CD4-positive, CD25-positive, alpha-beta regulatory T cell (primary cell): Measurements from ENCODE around the gene SPG7. TPM values are rescaled to one million over a fixed set of nuclear protein-coding genes. Genes with fewer than 3 reads are reported as not detected.
A peak's percentile ranks its signal among the peaks of the same experiment; 100 is the strongest.

Source experiments
- ATAC-seq, 2 donors: fragments of 150-1000 bp; cut with Tn5 transposase; one replicate each; pipeline ENCODE4 v1.10.0; 2021; ENCODE audit warnings: low read depth in 2 of 2, moderate number of reproducible peaks in 2 of 2, moderate library complexity in 1 of 2
- DNase-seq, 3 donors: peaks; one replicate each; pipeline versions ENCODE4 v3.0.0 to v3.0.0-alpha.2; 2012 to 2022; ENCODE audit warnings: mixed read lengths in 1 of 3
- H3K27ac ChIP-seq: one replicate; pipeline ENCODE4 v1.7.0; 2013; ENCODE audit warnings: mild to moderate bottlenecking, low read length; ENCODE audit not compliant: insufficient read depth, poor library complexity, severe bottlenecking
- H3K27me3 ChIP-seq: one replicate; pipeline ENCODE4 v1.7.0; 2013; ENCODE audit warnings: low read length; ENCODE audit not compliant: control insufficient read depth, insufficient read depth
- H3K36me3 ChIP-seq: one replicate; pipeline ENCODE4 v1.7.0; 2013; ENCODE audit warnings: mild to moderate bottlenecking, low read length, moderate library complexity; ENCODE audit not compliant: control insufficient read depth, insufficient read depth
- H3K4me1 ChIP-seq: 2 replicates; pipeline ENCODE4 v1.7.0; 2013; ENCODE audit warnings: mild to moderate bottlenecking, low read length; ENCODE audit not compliant: insufficient read depth, control insufficient read depth, poor library complexity, severe bottlenecking
- H3K4me3 ChIP-seq: one replicate; pipeline ENCODE4 v1.7.0; 2013; ENCODE audit warnings: low read depth, mild to moderate bottlenecking, low read length, moderate library complexity
- H3K9me3 ChIP-seq, 2 experiments: 1 replicate in 1 of 2; 2 replicates in 1 of 2; pipeline ENCODE4 v1.7.0; 2013; ENCODE audit warnings: low read length in 2 of 2, mild to moderate bottlenecking in 1 of 2, moderate library complexity in 1 of 2; ENCODE audit not compliant: control insufficient read depth in 2 of 2
- H3K27ac Mint-ChIP-seq, 3 donors: one replicate each; pipeline ENCODE4 v1.8.0; 2020 to 2022; ENCODE audit warnings: mild to moderate bottlenecking in 3 of 3, mixed read lengths in 3 of 3, moderate library complexity in 2 of 3
- H3K27me3 Mint-ChIP-seq: one replicate; pipeline ENCODE4 v1.8.0; 2022; ENCODE audit warnings: mild to moderate bottlenecking, mixed read lengths
- H3K36me3 Mint-ChIP-seq: one replicate; pipeline ENCODE4 v1.8.0; 2020; ENCODE audit warnings: mixed read lengths
- H3K4me1 Mint-ChIP-seq, 4 donors: one replicate each; pipeline ENCODE4 v1.8.0; 2020 to 2022; ENCODE audit warnings: mixed read lengths in 4 of 4, mild to moderate bottlenecking in 1 of 4
- H3K4me3 Mint-ChIP-seq, 4 donors: one replicate each; pipeline ENCODE4 v1.8.0; 2020 to 2022; ENCODE audit warnings: mild to moderate bottlenecking in 4 of 4, mixed read lengths in 4 of 4, moderate library complexity in 3 of 4
- H3K9me3 Mint-ChIP-seq, 7 donors: one replicate each; pipeline ENCODE4 v1.8.0; 2020 to 2022; ENCODE audit warnings: mixed read lengths in 7 of 7, mild to moderate bottlenecking in 3 of 7, moderate library complexity in 2 of 7
- polyA plus RNA-seq, 4 donors: library from polyadenylated mRNA; unstranded; fragments of 300-500 nt; fragmentation: Illumina TruSeq; gene quantifications; one replicate each; pipeline ENCODE4 v1.2.3, GENCODE V29; 2021
- total RNA-seq: library from RNA; stranded (reverse); gene quantifications from one replicate; pipeline ENCODE4 v1.2.3, GENCODE V29; 2022

Gene SPG7
- total and polyA plus RNA-seq, 5 donors from 2014 or later: 34.4 to 184 (median 41.2) TPM

DNA sequence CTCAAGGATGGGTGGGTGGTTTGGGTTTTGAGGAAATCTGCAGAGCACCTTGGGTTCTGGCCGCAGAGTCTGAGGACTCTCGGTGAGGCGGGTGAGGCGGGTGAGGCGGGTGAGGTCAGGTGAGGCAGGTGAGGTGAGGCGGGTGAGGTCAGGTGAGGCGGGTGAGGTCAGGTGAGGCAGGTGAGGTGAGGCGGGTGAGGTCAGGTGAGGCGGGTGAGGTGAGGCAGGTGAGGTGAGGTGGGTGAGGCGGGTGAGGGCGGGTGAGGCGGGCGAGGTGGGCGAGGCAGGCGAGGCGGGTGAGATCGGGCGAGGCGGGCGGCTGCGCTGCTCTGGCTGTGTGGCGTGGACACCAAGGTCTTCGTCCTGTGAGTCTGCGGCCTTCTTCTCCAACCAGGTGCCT, 28.2 kb downstream of the SPG7 start:
- no peak overlapping the region for H3K4me3 ChIP-seq
- H3K27me3 ChIP-seq: no peaks in the 10 kb centered on the region
- H3K27ac ChIP-seq: no peak overlapping the region
- Mint-ChIP-seq H3K4me1 (peaks cover 5 to 24% (median 10%) of the 10 kb centered on the region in 4 donors), H3K27ac (no peak overlapping the region), H3K36me3 (peaks cover 15% of the 10 kb centered on the region), H3K4me3 (no peak overlapping the region), H3K9me3 (no peaks in the 10 kb centered on the region), H3K27me3 (no peaks in the 10 kb centered on the region)
- H3K4me1 ChIP-seq: peaks cover 10% of the 10 kb centered on the region
- DNase-seq: no peak
- H3K36me3 ChIP-seq: peaks cover 48% of the 10 kb centered on the region
- H3K9me3 ChIP-seq: no peaks in the 10 kb centered on the region
- no peak for ATAC-seq

DNA sequence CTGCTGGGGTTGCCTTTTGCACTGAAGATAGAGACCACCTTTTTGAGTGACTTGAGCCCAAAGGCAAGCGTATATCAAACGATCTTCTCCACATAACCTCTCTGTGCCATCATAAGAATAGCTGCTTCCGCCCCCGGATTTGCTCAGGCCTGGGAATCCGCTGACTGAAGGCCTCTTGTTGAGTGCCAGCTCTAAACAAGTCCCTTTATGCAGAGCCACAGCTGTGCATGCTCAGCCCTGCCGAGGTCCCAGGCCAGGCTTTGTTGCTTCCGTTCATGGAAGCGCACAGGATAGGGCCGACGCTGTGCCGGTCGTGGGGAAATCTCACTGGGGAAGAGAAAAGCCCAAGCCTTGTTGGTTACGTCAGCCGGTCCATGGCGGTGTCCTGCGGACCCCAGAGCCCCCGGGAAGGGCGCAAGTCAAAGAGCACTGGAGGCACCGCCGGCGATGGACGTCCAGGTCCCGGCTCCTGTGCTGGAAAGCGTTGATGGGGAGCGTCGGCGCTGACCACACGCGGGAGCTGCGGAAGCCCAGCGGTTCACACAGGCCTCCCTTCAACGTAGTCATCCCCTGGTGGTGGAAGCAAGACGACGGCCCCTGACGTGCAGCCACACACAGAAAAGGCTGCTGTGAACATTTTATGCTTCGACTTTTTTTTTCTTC, 28.8 kb downstream of the SPG7 start:
- Histone ChIP-seq H3K36me3 (peaks cover 45% of the 10 kb centered on the region), H3K4me1 (peaks cover 10% of the 10 kb centered on the region), H3K4me3 (no peak overlapping the region), H3K27me3 (no peaks in the 10 kb centered on the region), H3K27ac (no peak overlapping the region), H3K9me3 (no peaks in the 10 kb centered on the region)
- peaks cover 5 to 24% (median 10%) of the 10 kb centered on the region in 4 donors for H3K4me1 Mint-ChIP-seq
- no peaks in the 10 kb centered on the region for H3K9me3 Mint-ChIP-seq
- no peak overlapping the region for H3K27ac Mint-ChIP-seq
- DNase-seq (no peak), ATAC-seq (no peak)
- H3K27me3 Mint-ChIP-seq: no peaks in the 10 kb centered on the region
- peaks cover 15% of the 10 kb centered on the region for H3K36me3 Mint-ChIP-seq
- H3K4me3 Mint-ChIP-seq: no peak overlapping the region

DNA sequence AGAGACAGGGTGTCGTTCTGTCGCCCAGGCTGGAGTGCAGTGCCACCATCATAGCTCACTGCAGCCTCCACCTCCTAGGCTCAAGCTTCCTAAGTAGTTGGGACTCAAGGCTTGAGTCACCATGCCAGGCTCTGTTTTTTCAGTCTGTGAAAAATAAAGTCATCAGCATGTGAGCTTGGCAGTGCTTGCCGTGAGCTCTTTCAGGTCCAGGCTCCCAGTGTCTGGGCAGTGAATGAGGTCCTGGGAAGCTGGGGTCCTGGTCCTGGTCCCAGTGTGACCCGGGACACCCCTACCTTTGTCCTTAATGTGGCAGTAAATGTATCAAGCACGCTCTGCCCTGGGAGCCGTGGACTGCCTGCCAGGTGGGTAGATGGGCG, 29.3 kb downstream of the SPG7 start:
- Mint-ChIP-seq H3K27me3 (no peaks in the 10 kb centered on the region), H3K9me3 (no peaks in the 10 kb centered on the region), H3K4me3 (no peak overlapping the region), H3K4me1 (peaks cover 5 to 24% (median 10%) of the 10 kb centered on the region in 4 donors), H3K36me3 (peaks cover 19% of the 10 kb centered on the region), H3K27ac (no peak overlapping the region)
- no peak overlapping the region for H3K27ac ChIP-seq
- no peak overlapping the region for H3K4me3 ChIP-seq
- peaks cover 48% of the 10 kb centered on the region for H3K36me3 ChIP-seq
- no peaks in the 10 kb centered on the region for H3K9me3 ChIP-seq
- ATAC-seq (no peak), DNase-seq (no peak)
- peaks cover 10% of the 10 kb centered on the region for H3K4me1 ChIP-seq
- H3K27me3 ChIP-seq: no peaks in the 10 kb centered on the region

DNA sequence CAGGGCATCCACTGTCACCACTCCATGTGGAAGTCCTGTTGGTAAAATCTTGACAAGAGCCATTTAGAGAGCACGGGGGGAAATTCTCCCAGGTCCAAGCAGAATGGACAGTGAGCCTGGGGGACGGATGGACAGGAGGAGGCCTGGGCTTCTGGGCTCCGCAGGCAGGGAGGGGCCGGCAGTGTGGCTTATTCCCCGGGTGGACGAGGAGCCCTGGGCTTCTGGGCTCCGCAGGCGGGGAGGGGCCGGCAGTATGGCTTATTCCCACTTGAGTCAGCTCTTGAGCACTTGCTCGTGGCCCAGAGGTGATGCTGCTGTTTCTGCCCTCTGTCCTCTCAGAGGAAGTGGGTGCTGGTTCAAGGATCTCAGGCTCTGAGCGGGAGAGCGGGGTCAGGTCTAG, 30.1 kb downstream of the SPG7 start:
- H3K4me3 ChIP-seq: no peak overlapping the region
- H3K4me3 Mint-ChIP-seq: no peak overlapping the region
- peaks cover 10% of the 10 kb centered on the region for H3K4me1 ChIP-seq
- peaks cover 5 to 23% (median 10%) of the 10 kb centered on the region in 4 donors for H3K4me1 Mint-ChIP-seq
- no peaks in the 10 kb centered on the region for H3K9me3 ChIP-seq
- no peak overlapping the region for H3K27ac ChIP-seq
- DNase-seq (no peak), ATAC-seq (no peak)
- H3K36me3 ChIP-seq: peaks cover 43% of the 10 kb centered on the region
- H3K27me3 Mint-ChIP-seq: no peaks in the 10 kb centered on the region
- H3K27me3 ChIP-seq: no peaks in the 10 kb centered on the region
- no peak overlapping the region for H3K27ac Mint-ChIP-seq
- H3K36me3 Mint-ChIP-seq: peaks cover 21% of the 10 kb centered on the region
- no peaks in the 10 kb centered on the region for H3K9me3 Mint-ChIP-seq

GRCh38 chr16:89540557-89540956, 32.4 kb downstream of the SPG7 start:
- no peak overlapping the region for H3K4me3 Mint-ChIP-seq
- no peak for DNase-seq
- H3K27me3 Mint-ChIP-seq: no peaks in the 10 kb centered on the region
- peaks cover 9% of the 10 kb centered on the region for H3K36me3 Mint-ChIP-seq
- Histone ChIP-seq H3K27me3 (no peaks in the 10 kb centered on the region), H3K4me1 (no peaks in the 10 kb centered on the region), H3K4me3 (no peak overlapping the region), H3K27ac (no peak overlapping the region), H3K36me3 (peaks cover 30% of the 10 kb centered on the region), H3K9me3 (no peaks in the 10 kb centered on the region)
- peak overlapping the region in 1 of 3 donors; percentile 44 for H3K27ac Mint-ChIP-seq
- ATAC-seq: no peak
- peaks cover 0 to 3% (median under 1%) of the 10 kb centered on the region in 4 donors for H3K4me1 Mint-ChIP-seq
- no peaks in the 10 kb centered on the region for H3K9me3 Mint-ChIP-seq

DNA sequence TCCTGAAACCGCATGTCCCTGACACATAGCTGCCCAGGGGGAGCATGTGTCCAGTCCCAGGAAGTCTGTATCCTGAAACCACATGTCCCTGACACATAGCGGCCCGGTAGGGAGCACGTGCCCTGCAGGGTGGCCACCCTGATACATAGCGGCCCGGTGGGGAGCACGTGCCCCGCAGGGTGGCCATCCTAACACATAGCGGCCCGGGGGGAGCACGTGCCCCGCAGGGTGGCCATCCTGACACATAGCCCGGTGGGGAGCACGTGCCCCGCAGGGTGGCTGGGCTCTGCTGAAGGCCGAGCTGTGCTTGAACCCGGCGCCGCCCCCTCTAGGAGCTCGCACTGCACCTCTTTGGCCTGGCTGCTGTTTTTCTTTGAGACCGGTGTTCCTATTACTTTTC, 33.6 kb downstream of the SPG7 start:
- Histone ChIP-seq H3K9me3 (no peaks in the 10 kb centered on the region), H3K27me3 (no peaks in the 10 kb centered on the region), H3K27ac (no peak overlapping the region), H3K36me3 (peaks cover 34% of the 10 kb centered on the region), H3K4me3 (no peak overlapping the region), H3K4me1 (no peaks in the 10 kb centered on the region)
- DNase-seq (no peak), ATAC-seq (no peak)
- no peaks in the 10 kb centered on the region for H3K27me3 Mint-ChIP-seq
- H3K36me3 Mint-ChIP-seq: peaks cover 10% of the 10 kb centered on the region
- no peak overlapping the region for H3K4me3 Mint-ChIP-seq
- H3K4me1 Mint-ChIP-seq: peaks cover 0 to 2% (median under 1%) of the 10 kb centered on the region in 4 donors
- no peaks in the 10 kb centered on the region for H3K9me3 Mint-ChIP-seq
- H3K27ac Mint-ChIP-seq: no peak overlapping the region

- Histone ChIP-seq H3K4me3 (no peak overlapping the region), H3K27me3 (no peaks in the 10 kb centered on the region), H3K4me1 (no peaks in the 10 kb centered on the region), H3K9me3 (no peaks in the 10 kb centered on the region), H3K27ac (no peak overlapping the region), H3K36me3 (peaks cover 33% of the 10 kb centered on the region)
- Mint-ChIP-seq H3K27ac (no peak overlapping the region), H3K4me1 (peaks cover 0 to 6% (median 2%) of the 10 kb centered on the region in 4 donors), H3K4me3 (no peak overlapping the region), H3K27me3 (no peaks in the 10 kb centered on the region), H3K9me3 (no peaks in the 10 kb centered on the region), H3K36me3 (peaks cover 16% of the 10 kb centered on the region)
- no peak for ATAC-seq
- no peak for DNase-seq
Observed at GRCh38 chr16:89544113-89544512, 35.9 kb downstream of the SPG7 start.

GRCh38 chr16:89544713-89545043, 36.5 kb downstream of the SPG7 start:
- H3K36me3 ChIP-seq: peaks cover 33% of the 10 kb centered on the region
- Mint-ChIP-seq H3K27ac (no peak overlapping the region), H3K27me3 (no peaks in the 10 kb centered on the region)

More at GRCh38 chr16:89544713-89545043, 36.5 kb downstream of the SPG7 start:
- Mint-ChIP-seq H3K4me3 (no peak overlapping the region), H3K9me3 (no peaks in the 10 kb centered on the region), H3K4me1 (peaks cover 0 to 12% (median 3%) of the 10 kb centered on the region in 4 donors), H3K36me3 (peaks cover 22% of the 10 kb centered on the region)
- no peaks in the 10 kb centered on the region for H3K9me3 ChIP-seq
- no peaks in the 10 kb centered on the region for H3K27me3 ChIP-seq
- H3K4me1 ChIP-seq: no peaks in the 10 kb centered on the region
- DNase-seq: no peak
- no peak overlapping the region for H3K4me3 ChIP-seq
- ATAC-seq: no peak
- H3K27ac ChIP-seq: no peak overlapping the region
